GM18861 (cell line): Measurements from ENCODE around the gene PANK1.

Experiments
- ATAC-seq: cut with Tn5 transposase; IDR thresholded peaks from one replicate; pipeline ENCODE4 v1.9.1; 2021; ENCODE audit not compliant: unreplicated experiment

Gene PANK1

GRCh38 chr10:89540420-89540949, 104.6 kb downstream of the PANK1 start:
- ATAC-seq, result no peak

DNA sequence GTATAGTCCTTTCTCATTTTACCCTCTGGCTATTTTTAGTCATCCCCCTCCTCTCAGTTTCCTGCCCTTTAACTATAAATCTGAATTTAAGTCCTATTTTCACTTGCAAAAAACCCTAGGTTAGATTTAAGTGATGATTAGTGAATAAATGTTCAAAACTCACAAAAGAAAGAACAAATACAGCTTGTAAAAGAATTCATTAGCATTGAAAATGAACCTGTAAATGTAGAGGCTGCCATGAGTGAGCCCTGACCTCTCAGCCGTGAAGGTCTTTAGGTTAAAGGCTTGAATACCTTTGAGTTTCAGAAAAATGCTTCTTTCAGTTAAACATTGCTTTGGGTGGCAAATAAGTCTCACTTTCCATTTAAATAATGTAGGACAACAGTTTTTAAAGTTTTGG, 107.7 kb downstream of the PANK1 start:
- ATAC-seq, result no peak

GRCh38 chr10:89536013-89536354, 109.1 kb downstream of the PANK1 start:
- ATAC-seq, result no peak

GRCh38 chr10:89535171-89536012, 109.7 kb downstream of the PANK1 start, which contains the start of gene SLC16A12:
TSS of gene SLC16A12 (minus strand) at chr10:89535594. CDS start at chr10:89462578, 73,016 bp downstream.
- ATAC-seq, result no peak

- no peak for ATAC-seq
Observed at GRCh38 chr10:89534826-89535166, 110.2 kb downstream of the PANK1 start.
